ENCODE results near the gene FOXP1.

FOXP1 gene

DNA sequence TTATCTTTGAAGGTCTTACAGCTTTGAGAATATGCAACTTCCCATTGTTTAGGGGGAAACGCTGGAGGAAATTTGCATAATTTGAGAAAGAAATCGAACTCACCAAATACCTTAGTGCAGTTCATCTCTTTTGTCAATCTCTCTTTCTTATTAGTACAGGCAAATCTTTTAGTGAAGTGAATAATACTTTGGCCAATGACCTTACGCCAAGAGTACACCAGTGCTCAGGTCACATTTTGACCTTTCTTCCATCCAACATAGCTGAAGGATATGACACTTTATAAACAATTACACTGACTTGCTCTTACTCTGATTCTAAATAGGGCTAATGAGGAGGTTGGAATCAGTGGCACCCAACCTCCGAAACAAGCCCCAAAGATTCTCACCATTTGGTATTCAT, 494.8 kb downstream of the FOXP1 start:
- no peak for DNase-seq

GRCh38 chr3:71088019-71088708, 495.4 kb downstream of the FOXP1 start:
- DNase-seq, result no peak

GRCh38 chr3:71087143-71088018, 496.1 kb downstream of the FOXP1 start:
- DNase-seq, result no peak

- DNase-seq, result no peak
Measured at GRCh38 chr3:71086777-71087142, 496.8 kb downstream of the FOXP1 start.

DNA sequence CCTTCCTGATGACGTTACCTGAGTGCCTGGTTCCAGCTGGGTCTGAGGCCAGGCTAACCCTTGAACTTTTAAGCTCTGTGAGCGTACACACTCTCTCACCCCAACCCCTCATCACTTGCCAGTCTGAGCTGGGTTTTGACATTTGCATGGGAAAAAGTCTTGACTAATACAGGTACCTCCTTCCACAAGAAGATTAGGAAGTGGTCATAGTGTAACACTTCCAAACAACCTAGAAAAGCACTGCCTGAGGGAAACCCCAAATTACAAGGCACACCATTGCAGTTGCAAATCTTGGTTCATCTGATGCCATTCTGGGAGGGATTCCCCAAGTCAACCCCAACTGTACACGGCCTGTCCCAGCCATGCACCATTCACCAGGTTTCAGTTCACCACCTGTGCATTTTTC, 499.8 kb downstream of the FOXP1 start:
- no peak for DNase-seq

- no peak for DNase-seq
Measured at GRCh38 chr3:71082833-71083232, 500.7 kb downstream of the FOXP1 start.

- DNase-seq, result no peak
Measured at GRCh38 chr3:71080517-71081083, 502.9 kb downstream of the FOXP1 start.

GRCh38 chr3:71078723-71079525, 504.6 kb downstream of the FOXP1 start:
- no peak for DNase-seq

DNA sequence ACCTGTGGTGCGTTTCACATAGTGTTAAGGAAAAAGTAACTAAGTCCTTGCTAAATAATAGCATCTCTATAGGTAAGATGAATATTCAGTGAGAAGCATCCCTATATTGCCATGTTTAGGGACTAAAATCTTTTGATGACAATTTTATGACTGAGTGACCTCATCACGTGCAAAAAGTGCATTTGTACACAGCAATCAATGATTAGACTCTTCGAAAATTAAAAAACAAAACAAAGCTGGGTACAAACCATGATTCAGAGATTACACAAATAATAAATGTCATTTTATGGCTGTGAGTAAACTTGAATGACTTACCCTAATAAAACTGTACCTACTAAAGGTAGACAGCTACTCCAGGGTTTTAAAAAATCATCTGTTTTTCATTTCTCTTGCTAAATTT, 505.3 kb downstream of the FOXP1 start:
- DNase-seq, result no peak

DNA sequence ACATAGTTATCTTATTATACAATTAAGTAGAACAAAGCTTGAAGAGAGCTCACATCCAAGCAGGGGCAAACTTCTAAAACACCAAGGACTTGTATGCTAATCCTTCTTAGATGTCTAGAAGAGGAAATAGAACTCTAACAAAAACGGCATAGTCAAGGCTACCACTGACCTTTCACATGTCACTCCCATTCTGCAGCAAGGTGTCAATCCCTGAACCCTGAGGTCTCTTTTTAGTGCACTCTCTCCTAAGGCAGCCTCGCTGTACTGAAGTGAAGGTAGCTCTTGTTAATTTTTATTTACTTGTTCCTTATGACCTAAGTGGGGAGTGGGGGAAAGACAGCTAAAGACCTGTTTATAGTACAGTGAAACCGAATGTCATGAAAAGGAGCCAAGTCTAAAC, 506.5 kb downstream of the FOXP1 start:
- DNase-seq, result no peak

- DNase-seq, result peak; percentile 57
Measured at GRCh38 chr3:71076361-71077002, 507.0 kb downstream of the FOXP1 start.

GRCh38 chr3:71075494-71075893, 508.0 kb downstream of the FOXP1 start:
- no peak for DNase-seq

GRCh38 chr3:71074423-71074822, 509.1 kb downstream of the FOXP1 start:
- no peak for DNase-seq

DNA sequence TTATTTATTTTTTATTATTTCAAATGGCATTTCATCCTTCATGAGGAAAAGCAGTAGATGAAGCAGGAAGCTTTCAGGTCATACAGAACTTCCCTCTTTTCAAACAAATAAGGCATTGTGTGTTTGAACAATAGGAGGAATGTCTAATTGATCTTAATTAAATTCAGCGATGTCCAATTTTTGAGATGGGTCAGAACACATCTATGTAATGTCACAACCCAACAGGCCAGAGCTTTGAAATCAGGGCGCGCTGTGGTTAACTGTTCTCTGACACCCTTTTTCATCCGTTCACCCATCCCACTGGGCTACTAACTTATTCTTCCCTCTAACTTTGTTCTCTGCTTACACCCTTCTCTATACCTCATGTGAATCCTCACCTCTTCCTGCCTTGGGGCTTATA, 510.5 kb downstream of the FOXP1 start:
- DNase-seq, result no peak

DNA sequence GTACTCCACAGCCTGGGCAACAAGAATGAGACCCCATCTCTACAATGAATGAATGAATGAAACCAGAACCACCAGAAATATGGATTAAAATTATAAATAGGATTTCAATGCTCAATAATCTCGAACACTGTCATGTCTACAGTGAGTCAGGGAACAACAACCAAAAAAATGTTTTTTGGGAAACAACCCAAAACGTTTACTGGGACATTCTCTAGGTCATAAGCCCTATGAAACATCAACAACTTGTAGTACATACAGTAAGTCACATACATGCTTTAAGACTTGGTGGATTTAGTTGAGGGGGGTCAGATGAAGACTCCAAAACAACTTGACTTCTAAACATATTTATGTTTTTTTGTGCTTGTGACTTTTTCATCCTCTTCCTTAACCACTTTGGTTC, 511.2 kb downstream of the FOXP1 start:
- DNase-seq, result no peak

DNA sequence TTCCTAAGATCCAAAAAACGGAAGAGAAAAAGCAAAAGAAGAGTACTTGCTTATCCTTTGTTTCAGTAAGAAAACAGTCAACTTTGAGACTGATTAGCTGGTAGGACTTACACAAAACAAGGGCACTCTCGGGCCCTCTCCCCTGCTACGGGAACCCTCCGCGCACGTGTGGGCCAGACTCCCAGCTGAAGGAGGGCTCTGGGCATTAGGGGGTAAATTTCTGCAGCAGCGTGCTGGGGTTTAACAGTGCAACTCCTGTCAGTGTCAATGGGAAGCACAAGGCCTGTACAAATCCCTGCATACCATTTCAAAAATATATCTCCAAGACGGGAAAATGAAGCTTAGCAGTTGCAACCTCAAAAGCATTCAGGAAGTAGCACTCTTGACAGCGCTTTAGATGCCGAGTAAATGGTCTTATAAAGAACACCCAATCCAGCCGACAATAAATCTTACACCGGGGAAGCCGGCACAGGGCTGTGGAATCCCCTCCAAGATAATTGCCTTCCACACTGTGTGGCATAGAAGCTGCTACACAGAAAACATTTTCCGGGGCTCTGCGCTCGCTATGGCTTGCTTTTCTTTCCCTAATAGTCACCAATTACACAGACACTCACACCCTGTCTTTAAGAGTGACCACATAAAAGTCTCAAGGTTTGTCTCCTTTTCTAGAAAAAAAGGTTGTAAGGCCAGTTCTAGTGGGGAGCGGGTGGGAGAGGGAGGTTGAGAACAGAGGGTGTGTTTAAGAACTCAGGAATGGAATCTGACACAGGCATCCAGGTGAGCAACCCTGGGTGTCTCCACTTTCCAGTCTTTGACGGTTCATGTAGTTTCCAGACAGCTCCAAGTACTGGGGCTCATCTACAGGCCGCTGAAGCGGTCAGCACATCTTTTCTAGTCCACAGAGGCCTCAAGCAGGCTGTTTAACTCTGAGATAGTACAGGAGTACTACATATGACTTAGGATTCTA, 512.7 kb downstream of the FOXP1 start:
- DNase-seq, result peak; percentile 30

DNA sequence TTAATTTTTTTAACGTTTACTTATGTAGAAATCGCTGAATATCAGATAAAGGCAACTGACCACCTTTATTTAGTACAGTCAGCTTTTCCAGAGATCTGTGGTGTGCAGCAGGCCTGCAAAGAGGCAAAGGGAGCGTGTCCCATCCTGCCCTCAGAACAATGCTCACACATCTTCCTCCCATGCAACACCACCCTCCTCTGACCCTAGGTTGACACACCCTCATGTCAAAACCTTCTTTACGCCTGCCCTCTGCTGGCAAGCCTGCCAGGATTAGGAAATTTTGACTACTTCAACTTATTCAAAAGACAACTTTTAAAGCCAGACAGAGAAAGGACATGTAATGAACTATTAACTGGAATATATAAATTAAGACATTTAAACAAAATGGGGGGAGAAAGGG, 513.7 kb downstream of the FOXP1 start:
- DNase-seq, result peak; percentile 39

GRCh38 chr3:71067977-71068654, 515.4 kb downstream of the FOXP1 start:
- no peak for DNase-seq

DNA sequence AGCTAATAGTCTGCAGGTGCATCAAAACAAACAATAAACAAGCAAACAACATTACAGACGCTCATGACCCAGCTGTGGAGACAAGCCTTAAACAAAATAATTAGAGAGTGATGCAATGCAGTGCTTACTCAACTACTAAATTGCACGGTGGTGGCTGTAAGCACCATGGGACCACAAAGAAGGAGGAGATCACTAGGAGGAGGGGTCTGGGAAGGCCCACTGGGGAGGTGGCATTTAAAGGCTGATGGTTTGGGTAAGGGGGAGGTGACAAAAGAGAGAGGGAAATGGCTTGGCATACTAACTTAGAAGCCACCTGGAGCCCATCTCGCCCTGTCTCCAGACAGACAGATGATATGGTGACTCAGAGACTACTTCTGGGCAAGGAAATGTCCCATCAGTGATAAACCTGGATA, 516.7 kb downstream of the FOXP1 start:
- DNase-seq, result peak; percentile 42

GRCh38 chr3:71066356-71066755, 517.2 kb downstream of the FOXP1 start:
- DNase-seq, result no peak

GRCh38 chr3:71065764-71066013, 517.8 kb downstream of the FOXP1 start:
- no peak for DNase-seq
